Skin epidermis (tissue), 12 donors: ENCODE results near the gene PDGFRB.

Experiments used
- H3K27ac ChIP-seq, 21 experiments: fragments of 200-600 bp; sonication (generic) in 11 of 21; one replicate each; pipeline ENCODE4 v1.5.0; 2020; ENCODE audit warnings: mild to moderate bottlenecking in 3 of 21, inconsistent platforms in 2 of 21, moderate library complexity in 2 of 21
- H3K4me3 ChIP-seq, 7 experiments: fragments of 200-600 bp; sonication (generic) in 2 of 7; one replicate each; pipeline ENCODE4 v1.5.0; 2020; ENCODE audit warnings: inconsistent platforms in 2 of 7, mild to moderate bottlenecking in 2 of 7, moderate library complexity in 1 of 7

The PDGFRB gene

DNA sequence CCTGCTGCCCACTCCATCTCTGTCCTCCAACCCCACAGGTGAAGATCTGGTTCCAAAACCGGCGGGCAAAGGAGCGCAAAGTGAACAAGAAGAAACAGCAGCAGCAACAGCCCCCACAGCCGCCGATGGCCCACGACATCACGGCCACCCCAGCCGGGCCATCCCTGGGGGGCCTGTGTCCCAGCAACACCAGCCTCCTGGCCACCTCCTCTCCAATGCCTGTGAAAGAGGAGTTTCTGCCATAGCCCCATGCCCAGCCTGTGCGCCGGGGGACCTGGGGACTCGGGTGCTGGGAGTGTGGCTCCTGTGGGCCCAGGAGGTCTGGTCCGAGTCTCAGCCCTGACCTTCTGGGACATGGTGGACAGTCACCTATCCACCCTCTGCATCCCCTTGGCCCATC lies 27.8 kb upstream of the PDGFRB start:
- no peak overlapping the region for H3K27ac ChIP-seq
- H3K4me3 ChIP-seq: no peak overlapping the region

DNA sequence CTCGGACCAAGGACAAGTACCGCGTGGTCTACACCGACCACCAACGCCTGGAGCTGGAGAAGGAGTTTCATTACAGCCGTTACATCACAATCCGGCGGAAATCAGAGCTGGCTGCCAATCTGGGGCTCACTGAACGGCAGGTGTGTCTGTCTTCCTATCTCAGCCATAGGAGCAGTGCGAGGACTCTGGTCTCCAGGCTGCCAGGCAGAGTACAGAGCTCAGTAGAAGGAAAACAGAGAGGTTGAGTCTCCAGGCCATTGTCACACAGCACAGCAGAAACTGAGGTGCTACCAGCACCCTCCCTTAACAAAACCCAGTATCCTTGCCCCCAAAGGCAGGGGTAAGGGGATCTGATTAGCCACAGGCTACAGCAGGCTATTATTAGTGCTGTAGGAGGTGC lies 27.1 kb upstream of the PDGFRB start:
- Histone ChIP-seq H3K4me3 (no peak overlapping the region), H3K27ac (no peak overlapping the region)

GRCh38 chr5:150181766-150182545 lies 26.3 kb upstream of the PDGFRB start:
- Histone ChIP-seq H3K27ac (peak overlapping the region in 4 of 21 experiments; percentile 41 to 81 (median 76)), H3K4me3 (no peak overlapping the region)

- peak overlapping the region in 13 of 21 experiments; percentile 9 to 81 (median 59) for H3K27ac ChIP-seq
- no peak overlapping the region for H3K4me3 ChIP-seq
Measured at GRCh38 chr5:150181027-150181426, 25.4 kb upstream of the PDGFRB start.

DNA sequence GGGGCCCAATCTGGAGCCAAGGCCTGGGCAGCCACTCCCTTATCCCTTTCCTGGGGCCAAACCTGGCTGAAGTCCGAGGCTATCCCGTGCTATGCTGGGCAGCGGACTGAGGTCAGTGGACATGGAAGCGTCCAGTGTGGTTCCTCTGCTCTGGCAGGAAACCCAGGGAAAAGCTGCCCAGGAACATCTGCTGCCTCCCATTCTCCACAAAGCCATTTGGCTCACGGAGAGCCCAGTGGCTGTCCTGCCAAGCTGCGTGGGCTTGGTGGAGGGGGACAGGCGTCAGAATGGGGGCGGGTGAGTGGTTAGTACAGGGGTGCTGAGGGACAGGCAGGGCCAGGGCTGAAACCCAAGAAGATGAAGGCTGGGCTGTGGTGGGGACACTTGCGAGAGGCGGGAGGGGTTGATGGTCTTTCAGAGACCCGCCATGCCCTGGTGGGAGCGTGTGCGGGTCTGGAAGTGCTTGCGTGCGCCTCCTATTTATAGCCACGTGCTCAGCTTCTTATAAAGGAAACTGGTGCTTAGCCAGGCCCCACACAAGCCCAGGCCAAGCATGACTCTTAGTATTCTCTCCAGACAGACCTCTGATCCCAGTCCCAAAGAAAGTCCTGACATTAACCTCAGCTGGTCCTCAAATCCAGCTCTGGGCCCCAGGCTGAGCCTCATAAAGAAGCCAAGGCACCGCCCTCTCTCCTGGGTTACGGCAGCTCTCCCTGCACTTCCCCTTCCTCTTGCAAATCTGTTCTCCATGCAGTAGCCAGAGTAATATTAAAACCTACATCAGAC lies 24.8 kb upstream of the PDGFRB start:
- no peak overlapping the region for H3K4me3 ChIP-seq
- H3K27ac ChIP-seq: peak overlapping the region in 13 of 21 experiments; percentile 9 to 81 (median 62)

- Histone ChIP-seq H3K4me3 (no peak overlapping the region), H3K27ac (peak overlapping the region in 11 of 21 experiments; percentile 14 to 81 (median 62))
Measured at GRCh38 chr5:150179019-150179620, 23.5 kb upstream of the PDGFRB start.

DNA sequence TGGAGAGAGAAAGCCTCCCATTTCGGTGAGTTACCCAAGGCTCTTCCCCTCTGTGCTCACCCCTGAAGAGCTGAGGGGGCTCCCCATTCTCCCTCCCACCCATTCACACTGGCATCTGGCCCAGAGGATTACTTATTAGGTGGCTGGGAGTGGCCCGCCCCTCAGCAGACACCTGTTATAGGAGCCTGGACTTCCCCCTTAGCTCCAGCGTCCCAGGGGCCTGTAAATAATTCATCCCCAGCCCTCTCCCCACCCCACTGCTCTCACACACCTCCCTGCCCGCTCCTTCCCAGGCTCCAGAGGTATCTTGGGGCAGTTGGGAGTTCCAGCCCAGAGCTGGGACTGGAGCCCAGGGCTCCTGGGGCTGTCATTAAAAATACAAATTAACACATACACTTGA lies 22.6 kb upstream of the PDGFRB start:
- peak overlapping the region in 2 of 21 experiments; percentile 46 to 59 for H3K27ac ChIP-seq
- no peak overlapping the region for H3K4me3 ChIP-seq

GRCh38 chr5:150177721-150178120 lies 22.1 kb upstream of the PDGFRB start:
- Histone ChIP-seq H3K27ac (peak overlapping the region in 1 of 21 experiments; percentile 59), H3K4me3 (no peak overlapping the region)

DNA sequence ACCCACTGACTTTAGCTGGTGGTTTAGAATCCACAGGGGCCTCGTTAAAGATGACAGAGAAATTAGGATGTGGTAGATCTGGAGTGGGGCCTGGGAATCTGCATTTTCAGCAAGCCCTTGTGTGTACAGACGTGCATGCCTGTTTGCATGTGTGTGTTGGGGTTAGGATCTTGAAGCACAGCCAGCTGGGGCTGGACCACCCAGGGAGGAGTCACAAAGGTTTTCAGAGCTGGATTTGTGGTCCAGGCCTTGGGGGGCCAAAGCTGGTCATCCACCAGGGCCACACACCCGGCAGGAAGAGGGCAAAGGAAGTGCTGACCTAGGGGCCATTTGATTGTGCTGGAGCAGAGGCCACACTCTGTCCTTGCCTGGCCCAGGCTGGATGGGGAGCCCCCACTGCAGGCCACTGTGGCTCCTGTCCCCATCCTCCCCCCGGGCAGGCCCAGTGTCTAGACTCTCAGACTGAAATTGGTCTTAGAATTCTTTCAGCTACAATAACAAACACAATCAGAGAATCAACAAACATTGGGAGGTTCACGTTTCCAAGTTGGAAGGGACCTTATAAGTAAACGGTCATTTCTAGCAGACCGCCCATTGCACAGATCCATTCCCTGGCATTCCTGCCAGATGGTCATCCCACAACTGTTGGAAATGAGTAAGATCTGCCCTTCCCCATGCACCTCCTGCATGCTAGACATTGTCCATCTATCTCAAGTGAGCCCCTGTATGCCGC lies 21.3 kb upstream of the PDGFRB start:
- H3K27ac ChIP-seq: peak overlapping the region in 1 of 21 experiments; percentile 49

DNA sequence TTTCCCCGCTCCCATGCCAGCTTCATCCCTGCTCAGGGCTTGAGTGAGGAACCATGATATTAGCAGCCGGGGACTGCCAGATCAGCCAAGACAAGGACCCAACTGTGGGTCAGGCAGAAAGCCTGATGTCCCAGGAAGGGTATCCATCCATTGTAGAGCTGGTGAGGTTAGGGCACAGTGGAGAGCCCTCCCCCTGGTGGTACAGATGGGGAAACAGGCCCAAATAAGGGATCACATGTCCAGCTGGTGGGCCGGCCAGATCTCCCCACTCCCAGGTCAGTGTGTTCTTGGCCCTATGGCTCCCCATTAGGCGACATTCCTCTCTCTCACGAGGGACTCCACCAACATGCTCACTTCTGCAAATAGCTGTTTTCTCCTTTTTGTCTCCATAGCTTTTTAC lies 19.9 kb upstream of the PDGFRB start:
- Histone ChIP-seq H3K4me3 (no peak overlapping the region), H3K27ac (peak overlapping the region in 1 of 21 experiments; percentile 60)

More for the DNA sequence above, 21.3 kb upstream of the PDGFRB start:
- no peak overlapping the region for H3K4me3 ChIP-seq

- H3K4me3 ChIP-seq: no peak overlapping the region
- H3K27ac ChIP-seq: peak overlapping the region in 1 of 21 experiments; percentile 60
Measured at GRCh38 chr5:150175076-150175475, 19.4 kb upstream of the PDGFRB start.

- H3K27ac ChIP-seq: peak overlapping the region in 1 of 21 experiments; percentile 27
Measured at GRCh38 chr5:150174285-150174684, 18.6 kb upstream of the PDGFRB start.

DNA sequence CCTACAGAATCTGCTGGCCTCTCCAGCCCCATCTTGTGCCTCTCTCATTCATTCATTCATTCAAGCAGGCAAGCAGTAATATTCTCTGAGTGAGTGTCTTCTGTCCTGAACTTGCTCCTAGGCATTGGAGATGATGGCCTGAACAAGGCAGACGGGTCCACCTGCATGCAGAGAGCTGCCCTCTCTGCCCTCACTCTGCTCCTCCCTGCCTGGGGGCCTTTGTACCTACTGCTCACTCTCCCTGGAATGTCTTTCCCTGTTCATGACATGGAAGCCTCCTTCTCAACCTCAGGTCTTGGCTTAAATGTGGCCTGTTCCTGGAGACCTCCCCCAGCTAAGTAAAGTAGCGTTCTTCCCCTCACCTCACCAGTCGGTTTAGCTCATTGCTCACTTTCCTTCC lies 17.5 kb upstream of the PDGFRB start:
- Histone ChIP-seq H3K27ac (no peak overlapping the region), H3K4me3 (no peak overlapping the region)

More at GRCh38 chr5:150174285-150174684, 18.6 kb upstream of the PDGFRB start:
- H3K4me3 ChIP-seq: no peak overlapping the region

GRCh38 chr5:150172556-150172955 lies 16.9 kb upstream of the PDGFRB start:
- no peak overlapping the region for H3K4me3 ChIP-seq
- H3K27ac ChIP-seq: peak overlapping the region in 1 of 21 experiments; percentile 21

DNA sequence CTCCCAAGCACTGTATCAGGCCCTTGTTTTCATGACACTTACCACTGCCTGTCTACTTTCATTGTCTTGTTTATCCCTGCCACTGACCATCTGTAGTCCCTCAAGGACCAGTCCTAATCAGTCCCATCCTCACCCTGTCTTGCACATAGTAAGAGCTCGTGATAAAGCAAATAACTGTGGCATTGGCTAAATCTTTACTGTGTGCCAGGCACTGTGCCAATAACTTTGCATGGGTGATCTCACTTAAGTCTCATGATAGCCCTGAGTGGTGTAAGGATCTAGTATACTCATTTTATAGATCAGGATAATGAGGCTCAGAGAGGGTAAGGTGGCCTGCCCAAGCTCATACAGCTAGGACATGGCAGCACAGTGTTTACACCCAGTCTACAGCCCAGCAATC lies 16.5 kb upstream of the PDGFRB start:
- Histone ChIP-seq H3K27ac (no peak overlapping the region), H3K4me3 (no peak overlapping the region)

GRCh38 chr5:150168864-150169263 lies 13.2 kb upstream of the PDGFRB start:
- H3K4me3 ChIP-seq: no peak overlapping the region

GRCh38 chr5:150167908-150168307 lies 12.3 kb upstream of the PDGFRB start:
- Histone ChIP-seq H3K27ac (no peak overlapping the region), H3K4me3 (no peak overlapping the region)

More at GRCh38 chr5:150168864-150169263, 13.2 kb upstream of the PDGFRB start:
- H3K27ac ChIP-seq: no peak overlapping the region

DNA sequence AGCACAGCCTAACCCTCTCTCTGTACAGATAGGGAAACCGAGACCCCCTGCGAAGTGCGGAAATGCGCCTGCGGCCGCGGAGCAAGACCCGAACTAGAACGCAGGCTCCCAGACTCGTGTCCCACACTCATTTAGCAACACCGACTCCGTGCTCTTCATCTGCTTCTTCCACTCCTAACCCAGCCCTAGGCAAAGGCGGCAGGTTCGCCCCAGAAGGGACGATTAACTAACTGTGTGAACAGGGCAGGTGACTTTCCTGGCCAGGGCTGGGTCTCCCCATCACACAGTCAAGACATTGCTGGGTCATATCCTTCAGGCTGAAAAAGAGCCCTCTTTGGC lies 11.8 kb upstream of the PDGFRB start:
- Histone ChIP-seq H3K4me3 (no peak overlapping the region), H3K27ac (no peak overlapping the region)

DNA sequence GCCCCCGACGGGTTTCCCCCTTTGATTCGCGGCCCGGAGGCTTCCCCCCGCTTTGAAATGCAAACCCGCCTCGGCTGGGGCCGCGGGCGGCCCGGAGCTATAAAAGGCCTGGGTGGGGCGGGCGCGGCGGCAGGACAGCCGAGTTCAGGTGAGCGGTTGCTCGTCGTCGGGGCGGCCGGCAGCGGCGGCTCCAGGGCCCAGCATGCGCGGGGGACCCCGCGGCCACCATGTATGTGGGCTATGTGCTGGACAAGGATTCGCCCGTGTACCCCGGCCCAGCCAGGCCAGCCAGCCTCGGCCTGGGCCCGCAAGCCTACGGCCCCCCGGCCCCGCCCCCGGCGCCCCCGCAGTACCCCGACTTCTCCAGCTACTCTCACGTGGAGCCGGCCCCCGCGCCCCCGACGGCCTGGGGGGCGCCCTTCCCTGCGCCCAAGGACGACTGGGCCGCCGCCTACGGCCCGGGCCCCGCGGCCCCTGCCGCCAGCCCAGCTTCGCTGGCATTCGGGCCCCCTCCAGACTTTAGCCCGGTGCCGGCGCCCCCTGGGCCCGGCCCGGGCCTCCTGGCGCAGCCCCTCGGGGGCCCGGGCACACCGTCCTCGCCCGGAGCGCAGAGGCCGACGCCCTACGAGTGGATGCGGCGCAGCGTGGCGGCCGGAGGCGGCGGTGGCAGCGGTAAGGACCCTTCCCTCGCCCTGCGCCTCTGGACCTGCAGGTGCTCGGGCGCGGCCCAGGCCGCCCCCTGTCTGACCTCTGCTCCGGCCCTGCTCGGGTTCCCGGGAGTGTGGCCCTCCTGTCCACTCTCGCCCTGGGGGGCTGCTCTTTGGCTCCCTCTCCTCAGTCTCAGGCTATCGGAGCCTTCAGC lies 11.2 kb upstream of the PDGFRB start, which contains the start of gene CDX1:
CDX1 (plus strand) TSS at position 129 of the 862 bp plus-strand sequence; CDS start at position 228, 99 bp downstream.
- no peak within 1 kb of the TSS for H3K27ac ChIP-seq
- H3K4me3 ChIP-seq: no peak within 1 kb of the TSS
